Body of pancreas (tissue), 4 donors: ENCODE data around the gene JAKMIP2.

Experiments used
- CTCF ChIP-seq, 7 experiments: fragments of 450-650 bp in 4 of 7; fragments of 200-600 bp in 3 of 7; sonication (generic) in 3 of 7; IDR thresholded peaks; one replicate each; pipeline ENCODE4 v1.5.1; 2016 to 2019; ENCODE audit warnings: antibody characterized with exemption in 7 of 7
- POLR2A ChIP-seq, 3 donors: fragments of 450-650 bp; IDR thresholded peaks; one replicate each; pipeline ENCODE4 v1.6.1; 2016; ENCODE audit warnings: antibody characterized with exemption in 3 of 3, mild to moderate bottlenecking in 2 of 3

- TF ChIP-seq CTCF (IDR thresholded peaks at IDR 0.05) (peak; percentile 37 to 82 (median 76)), POLR2A (IDR thresholded peaks at IDR 0.05) (no peak)
These were observed 204.1 kb downstream of the JAKMIP2 start for GRCh38 chr5:147578228-147579024.
